CD4-positive, alpha-beta T cell (primary cell): ENCODE measurements around the gene SLC16A12. TPM values are rescaled to one million over a fixed set of nuclear protein-coding genes. Genes with fewer than 3 reads are reported as not detected.

Source experiments
- ATAC-seq: fragments of 200-7000 bp; cut with Tn5 transposase; one replicate; pipeline ENCODE4 v1.10.0; 2022; ENCODE audit warnings: mild to moderate bottlenecking; ENCODE audit not compliant: poor library complexity
- CTCF ChIA-PET: fragments of 350-600 bp; sonication (Branson Sonifier 250); formaldehyde crosslinking; loops from one replicate; lab custom pipeline; 2021; ENCODE audit warnings: antibody characterized with exemption, inconsistent platforms; lab: Charles Lee
- POLR2A ChIA-PET: fragments of 350-600 bp; sonication (Branson Sonifier 250); formaldehyde crosslinking; loops from one replicate; lab custom pipeline; 2021; ENCODE audit warnings: antibody characterized with exemption, inconsistent platforms; lab: Charles Lee
- DNase-seq, 14 experiments: peaks; one replicate each; pipeline ENCODE4 v3.0.0-alpha.2; 2013 to 2020; ENCODE audit warnings: mixed read lengths in 2 of 14
- H3K27ac ChIP-seq, 2 donors: one replicate each; pipeline versions ENCODE4 v1.5.1 to v1.7.0; 2013; ENCODE audit warnings: low read length in 2 of 2, low read depth in 1 of 2, mild to moderate bottlenecking in 1 of 2
- H3K27me3 ChIP-seq, 2 experiments: 1 replicate in 1 of 2; 2 replicates in 1 of 2; pipeline versions ENCODE4 v1.6.1 to v1.7.0; 2013; ENCODE audit warnings: low read length in 2 of 2, control low read depth in 1 of 2, mild to moderate bottlenecking in 1 of 2, moderate library complexity in 1 of 2; ENCODE audit not compliant: insufficient read depth in 2 of 2, control insufficient read depth in 1 of 2
- H3K36me3 ChIP-seq: one replicate; pipeline ENCODE4 v1.6.1; 2013; ENCODE audit warnings: low read length, control low read depth; ENCODE audit not compliant: insufficient read depth
- H3K4me1 ChIP-seq: one replicate; pipeline ENCODE4 v1.6.1; 2013; ENCODE audit warnings: low read length, control low read depth; ENCODE audit not compliant: insufficient read depth
- H3K4me3 ChIP-seq: one replicate; pipeline ENCODE4 v1.5.1; 2013; ENCODE audit warnings: mild to moderate bottlenecking, low read length, moderate library complexity
- H3K9me3 ChIP-seq, 2 experiments: 1 replicate in 1 of 2; 2 replicates in 1 of 2; pipeline versions ENCODE4 v1.6.1 to v1.7.0; 2013; ENCODE audit warnings: low read length in 2 of 2, mild to moderate bottlenecking in 2 of 2, control low read depth in 1 of 2, moderate library complexity in 1 of 2; ENCODE audit not compliant: control insufficient read depth in 1 of 2, insufficient read depth in 1 of 2
- H3K27ac Mint-ChIP-seq: one replicate; pipeline ENCODE4 v1.8.0; 2020; ENCODE audit warnings: mixed read lengths
- H3K27me3 Mint-ChIP-seq: one replicate; pipeline ENCODE4 v1.8.0; 2021; ENCODE audit warnings: mixed read lengths
- H3K36me3 Mint-ChIP-seq: one replicate; pipeline ENCODE4 v1.8.0; 2021; ENCODE audit warnings: low read depth, mixed read lengths
- H3K4me1 Mint-ChIP-seq: one replicate; pipeline ENCODE4 v1.8.0; 2021; ENCODE audit warnings: low read depth, mixed read lengths
- H3K4me3 Mint-ChIP-seq: one replicate; pipeline ENCODE4 v1.8.0; 2020; ENCODE audit warnings: mild to moderate bottlenecking, mixed read lengths
- H3K9me3 Mint-ChIP-seq: one replicate; pipeline ENCODE4 v1.8.0; 2020; ENCODE audit warnings: mixed read lengths
- CTCF ChIP-seq: fragments of 200-600 bp; IDR thresholded peaks from one replicate; pipeline ENCODE4 v1.8.0; 2022; ENCODE audit warnings: antibody characterized with exemption, mild to moderate bottlenecking
- intact Hi-C, 2 experiments: fragments of 100-400 bp; cut with DNase I in 1 of 2; cut with micrococcal nuclease in 1 of 2; formaldehyde crosslinking; loops; one replicate each; pipeline versions ENCODE4 v1.15.1 to v1.9.0; 2023 to 2025; cut with DNase I, micrococcal nuclease
- total RNA-seq, 174 experiments: library from RNA in 2 of 174; stranded (reverse) in 2 of 174; gene quantifications; one replicate each; pipeline ENCODE4 v1.2.3 and lab custom pipeline; 2021 to 2026

The SLC16A12 gene
- total RNA-seq, 2 experiments from 2014 or later: not detected

- Histone ChIP-seq H3K27ac (no peak overlapping the region), H3K4me1 (no peaks in the 10 kb centered on the region), H3K36me3 (no peaks in the 10 kb centered on the region), H3K9me3 (no peaks in the 10 kb centered on the region), H3K4me3 (no peak overlapping the region), H3K27me3 (peaks cover 4 to 5% of the 10 kb centered on the region in 2 experiments)
- Mint-ChIP-seq H3K36me3 (no peaks in the 10 kb centered on the region), H3K4me3 (no peak overlapping the region), H3K27ac (no peak overlapping the region), H3K27me3 (peaks cover 40% of the 10 kb centered on the region), H3K9me3 (no peaks in the 10 kb centered on the region), H3K4me1 (no peaks in the 10 kb centered on the region)
- ATAC-seq: no peak
- no peak for DNase-seq
- intact Hi-C loops: no loop called here
- no peak for TF ChIP-seq CTCF
- CTCF ChIA-PET: interaction anchor here (0.7 kb wide), 1 partner anchor 186 kb away, joined by 3 read pairs; no protein-coding TSS in a partner anchor
- POLR2A ChIA-PET: no interaction called here
These were observed 53.1 kb downstream of the SLC16A12 start for GRCh38 chr10:89482256-89482655.

- no peaks in the 10 kb centered on the region for H3K9me3 ChIP-seq
- intact Hi-C loops: no loop called here
- TF ChIP-seq CTCF: no peak
- H3K4me3 ChIP-seq: no peak overlapping the region
- no peaks in the 10 kb centered on the region for H3K4me1 ChIP-seq
- Mint-ChIP-seq H3K27ac (no peak overlapping the region), H3K36me3 (no peaks in the 10 kb centered on the region), H3K4me1 (no peaks in the 10 kb centered on the region), H3K27me3 (peaks cover 34% of the 10 kb centered on the region), H3K9me3 (no peaks in the 10 kb centered on the region), H3K4me3 (no peak overlapping the region)
- ATAC-seq (no peak), DNase-seq (no peak)
- no peaks in the 10 kb centered on the region for H3K36me3 ChIP-seq
- ChIA-PET POLR2A (no interaction called here), CTCF (interaction anchor here (1.7 kb wide), 1 partner anchor 11 kb away, joined by 4 read pairs; no protein-coding TSS in a partner anchor)
- peaks cover 4 to 5% of the 10 kb centered on the region in 2 experiments for H3K27me3 ChIP-seq
- no peak overlapping the region for H3K27ac ChIP-seq
These were observed 53.7 kb downstream of the SLC16A12 start for GRCh38 chr10:89481662-89482061.

GRCh38 chr10:89479771-89480446, 55.5 kb downstream of the SLC16A12 start:
- intact Hi-C loops: no loop called here
- no peak overlapping the region for H3K4me3 Mint-ChIP-seq
- H3K4me3 ChIP-seq: no peak overlapping the region
- H3K4me1 ChIP-seq: no peaks in the 10 kb centered on the region
- H3K27ac Mint-ChIP-seq: no peak overlapping the region
- H3K36me3 Mint-ChIP-seq: no peaks in the 10 kb centered on the region
- ATAC-seq (no peak), DNase-seq (no peak)
- peaks cover 39% of the 10 kb centered on the region for H3K27me3 Mint-ChIP-seq
- no peaks in the 10 kb centered on the region for H3K9me3 Mint-ChIP-seq
- ChIA-PET POLR2A (no interaction called here), CTCF (interaction anchor here (1.7 kb wide), 1 partner anchor 9 kb away, joined by 4 read pairs; no protein-coding TSS in a partner anchor)
- H3K27me3 ChIP-seq: peaks cover 4 to 5% of the 10 kb centered on the region in 2 experiments
- H3K9me3 ChIP-seq: no peaks in the 10 kb centered on the region
- no peak overlapping the region for H3K27ac ChIP-seq
- H3K36me3 ChIP-seq: no peaks in the 10 kb centered on the region
- TF ChIP-seq CTCF: no peak
- H3K4me1 Mint-ChIP-seq: no peaks in the 10 kb centered on the region
